C4-2B (cell line): Measurements from ENCODE around the gene MIPEP.

Experiments used
- ZFX ChIP-seq: fragments of 450-650 bp; IDR thresholded peaks from 2 replicates; pipeline ENCODE4 v1.6.1; 2017
- TF ChIP-seq, protein P1 (sequence below): fragments of 450-650 bp; conservative IDR thresholded peaks from 2 replicates; pipeline ENCODE4 v1.5.1; 2017; ENCODE audit warnings: mild to moderate bottlenecking

DNA sequence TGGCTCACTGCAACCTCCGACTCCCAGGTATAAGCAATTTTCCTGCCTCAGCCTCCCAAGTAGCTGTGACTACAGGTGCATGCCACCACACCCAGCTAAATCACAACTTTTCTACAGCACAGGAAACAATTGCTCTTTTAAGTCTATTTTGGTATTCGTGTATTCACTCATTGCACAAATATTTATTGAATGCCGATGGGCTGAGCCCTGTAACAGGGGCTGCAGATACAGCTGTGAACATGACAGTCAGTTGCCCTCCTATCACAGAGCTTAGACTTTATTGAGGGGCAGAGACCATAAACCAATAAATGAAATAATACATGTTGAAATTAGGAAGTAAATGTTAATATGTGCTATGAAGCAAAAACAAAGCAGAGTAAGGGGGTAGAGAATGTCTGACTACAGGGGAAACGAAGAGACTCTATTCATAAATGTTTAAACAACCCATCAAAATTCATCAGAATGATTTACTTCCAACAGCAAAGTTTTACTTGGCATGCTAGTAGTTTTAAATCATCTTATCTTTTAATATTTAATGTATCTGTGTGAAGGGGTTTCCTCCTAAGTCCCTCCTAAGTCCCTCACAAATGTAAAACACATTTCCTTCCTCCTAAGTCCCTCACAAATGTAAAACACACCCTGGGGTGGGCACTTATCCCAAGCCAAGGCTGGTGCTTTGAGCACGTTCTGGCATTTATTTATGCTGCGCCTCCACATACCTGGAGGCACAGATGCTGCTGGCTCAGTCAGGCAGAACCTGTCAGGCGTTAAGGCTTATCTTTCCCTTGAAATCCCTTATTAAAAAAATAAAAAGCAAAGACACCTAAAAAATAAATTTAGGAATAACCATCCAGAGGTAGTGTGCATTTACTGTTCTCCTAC lies 140.8 kb downstream of the MIPEP start:
- TF ChIP-seq, protein P1, sequence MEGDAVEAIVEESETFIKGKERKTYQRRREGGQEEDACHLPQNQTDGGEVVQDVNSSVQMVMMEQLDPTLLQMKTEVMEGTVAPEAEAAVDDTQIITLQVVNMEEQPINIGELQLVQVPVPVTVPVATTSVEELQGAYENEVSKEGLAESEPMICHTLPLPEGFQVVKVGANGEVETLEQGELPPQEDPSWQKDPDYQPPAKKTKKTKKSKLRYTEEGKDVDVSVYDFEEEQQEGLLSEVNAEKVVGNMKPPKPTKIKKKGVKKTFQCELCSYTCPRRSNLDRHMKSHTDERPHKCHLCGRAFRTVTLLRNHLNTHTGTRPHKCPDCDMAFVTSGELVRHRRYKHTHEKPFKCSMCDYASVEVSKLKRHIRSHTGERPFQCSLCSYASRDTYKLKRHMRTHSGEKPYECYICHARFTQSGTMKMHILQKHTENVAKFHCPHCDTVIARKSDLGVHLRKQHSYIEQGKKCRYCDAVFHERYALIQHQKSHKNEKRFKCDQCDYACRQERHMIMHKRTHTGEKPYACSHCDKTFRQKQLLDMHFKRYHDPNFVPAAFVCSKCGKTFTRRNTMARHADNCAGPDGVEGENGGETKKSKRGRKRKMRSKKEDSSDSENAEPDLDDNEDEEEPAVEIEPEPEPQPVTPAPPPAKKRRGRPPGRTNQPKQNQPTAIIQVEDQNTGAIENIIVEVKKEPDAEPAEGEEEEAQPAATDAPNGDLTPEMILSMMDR, result no peak
- TF ChIP-seq ZFX, result no peak
